Psoas muscle (tissue), 8 donors: Measurements from ENCODE around the gene NOL12. TPM values are rescaled to one million over a fixed set of nuclear protein-coding genes. Genes with fewer than 3 reads are reported as not detected.

ENCODE experiments used
- ATAC-seq, 4 donors: fragments of 200-7000 bp; cut with Tn5 transposase; one replicate each; pipeline ENCODE4 v1.9.1; 2020; ENCODE audit warnings: moderate library complexity in 3 of 4, mild to moderate bottlenecking in 2 of 4
- DNase-seq, 2 donors: peaks; one replicate each; pipeline ENCODE4 v3.0.0-alpha.2; 2020
- H3K27ac ChIP-seq: fragments of 200-600 bp; one replicate; pipeline ENCODE4 v1.8.0; 2022
- H3K27me3 ChIP-seq, 3 donors: fragments of 200-600 bp in 1 of 3; one replicate each; pipeline versions ENCODE4 v1.6.1 to v1.8.0; 2013 to 2022; ENCODE audit warnings: low read length in 2 of 3, mild to moderate bottlenecking in 2 of 3, moderate library complexity in 1 of 3; ENCODE audit not compliant: insufficient read depth in 3 of 3
- H3K36me3 ChIP-seq, 2 donors: fragments of 200-600 bp in 1 of 2; one replicate each; pipeline versions ENCODE4 v1.6.1 to v1.8.0; 2013 to 2022; ENCODE audit warnings: low read depth in 1 of 2, mild to moderate bottlenecking in 1 of 2, moderate library complexity in 1 of 2; ENCODE audit not compliant: insufficient read depth in 1 of 2
- H3K4me1 ChIP-seq: fragments of 200-600 bp; one replicate; pipeline ENCODE4 v1.8.0; 2022
- H3K4me3 ChIP-seq: fragments of 200-600 bp; one replicate; pipeline ENCODE4 v1.8.0; 2022; ENCODE audit warnings: mild to moderate bottlenecking
- H3K9me3 ChIP-seq: fragments of 200-600 bp; one replicate; pipeline ENCODE4 v1.8.0; 2022
- WGBS, 3 donors: extraction: QIAGEN DNeasy Blood & Tissue Kit; methylation state at CpG; one replicate each; pipeline versions ENCODE4 v1.1.6 to v1.1.7; 2013; 5-methylcytosine and 5-hydroxymethylcytosine counted together
- intact Hi-C, 2 donors: fragments of 100-400 bp; cut with DNase I; formaldehyde crosslinking; loops; one replicate each; pipeline versions ENCODE4 v1.11.0 to v1.14.2; 2022
- polyA plus RNA-seq, 3 donors: library from polyadenylated mRNA; stranded (reverse); fragments of 200-250 nt; gene quantifications; one replicate each; pipeline ENCODE4 v1.2.3, GENCODE V29; 2013
- total RNA-seq, 4 donors: library from RNA; stranded (reverse); fragmentation: NEBNext Ultra II Directional in 2 of 4; extraction: Animal tissue kit (Norgen Biotek cat#: 25700) in 2 of 4; gene quantifications; one replicate each; pipeline versions ENCODE4 v1.2.1 to v1.2.4, GENCODE V29; 2021 to 2023
- TF ChIP-seq, protein P1 (sequence below): fragments of 200-600 bp; IDR thresholded peaks from one replicate; pipeline ENCODE4 v1.8.0; 2022; ENCODE audit warnings: antibody characterized with exemption
- donor health status: healthy with polysubstance abuse.
- donor health status: DM: no; HTN: no; CAD: no; lungs with moderate emphysema.
- donor health status: Bipolar disorder and iron deficiency.
- donor health status: healthy.
- donor health status: DM: yes; HTN: yes; CAD: no.
- donor health status: DM: no; HTN: no; CAD: no.
- donor health status: DM: no; HTN: no; CAD: no.
- donor health status: DM: yes; HTN: yes; CAD: no.

The NOL12 gene
- total and polyA plus RNA-seq, 7 donors: 11.9 to 43.4 (median 15.4) TPM

DNA sequence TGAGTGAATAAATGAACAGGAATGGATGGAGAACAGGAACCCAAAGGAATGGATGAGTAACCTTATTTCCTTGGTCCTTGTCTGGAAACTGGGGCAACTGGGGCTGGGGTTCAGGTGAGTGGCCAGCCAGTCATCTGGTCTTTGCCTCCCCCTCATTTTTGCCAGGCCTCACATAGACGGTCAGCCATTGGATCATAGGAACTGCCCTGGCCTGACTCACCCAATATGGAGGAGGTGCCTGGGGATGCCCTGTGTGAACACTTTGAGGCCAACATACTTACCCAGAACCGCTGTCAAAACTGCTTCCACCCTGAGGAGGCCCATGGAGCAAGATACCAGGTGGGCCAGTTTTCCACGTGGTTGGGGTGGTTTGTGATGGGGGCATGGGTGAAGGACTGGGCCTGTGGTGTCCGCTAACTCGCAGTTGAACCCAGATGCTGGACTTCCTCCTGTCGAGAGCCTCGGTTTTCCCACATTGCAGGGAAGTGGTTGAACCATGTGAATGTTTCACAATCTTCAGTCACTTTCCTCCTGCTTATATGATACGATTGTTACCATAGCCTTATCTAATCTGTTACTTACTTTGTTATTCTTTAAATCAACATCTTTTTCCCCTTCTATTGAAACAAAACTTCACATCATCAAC is 15.1 kb downstream of the NOL12 start:
- 77 to 86% (median 77%) methylated on average over 8 of the region's 8 CpGs for WGBS, 3 donors
- Histone ChIP-seq H3K27ac (no peak overlapping the region), H3K27me3 (no peaks in the 10 kb centered on the region), H3K4me3 (no peak overlapping the region), H3K36me3 (no peaks in the 10 kb centered on the region), H3K9me3 (no peaks in the 10 kb centered on the region), H3K4me1 (peaks cover 2% of the 10 kb centered on the region)
- ATAC-seq (no peak), DNase-seq (no peak)
- intact Hi-C loops: no loop called here
- TF ChIP-seq, protein P1, sequence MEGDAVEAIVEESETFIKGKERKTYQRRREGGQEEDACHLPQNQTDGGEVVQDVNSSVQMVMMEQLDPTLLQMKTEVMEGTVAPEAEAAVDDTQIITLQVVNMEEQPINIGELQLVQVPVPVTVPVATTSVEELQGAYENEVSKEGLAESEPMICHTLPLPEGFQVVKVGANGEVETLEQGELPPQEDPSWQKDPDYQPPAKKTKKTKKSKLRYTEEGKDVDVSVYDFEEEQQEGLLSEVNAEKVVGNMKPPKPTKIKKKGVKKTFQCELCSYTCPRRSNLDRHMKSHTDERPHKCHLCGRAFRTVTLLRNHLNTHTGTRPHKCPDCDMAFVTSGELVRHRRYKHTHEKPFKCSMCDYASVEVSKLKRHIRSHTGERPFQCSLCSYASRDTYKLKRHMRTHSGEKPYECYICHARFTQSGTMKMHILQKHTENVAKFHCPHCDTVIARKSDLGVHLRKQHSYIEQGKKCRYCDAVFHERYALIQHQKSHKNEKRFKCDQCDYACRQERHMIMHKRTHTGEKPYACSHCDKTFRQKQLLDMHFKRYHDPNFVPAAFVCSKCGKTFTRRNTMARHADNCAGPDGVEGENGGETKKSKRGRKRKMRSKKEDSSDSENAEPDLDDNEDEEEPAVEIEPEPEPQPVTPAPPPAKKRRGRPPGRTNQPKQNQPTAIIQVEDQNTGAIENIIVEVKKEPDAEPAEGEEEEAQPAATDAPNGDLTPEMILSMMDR: no peak

DNA sequence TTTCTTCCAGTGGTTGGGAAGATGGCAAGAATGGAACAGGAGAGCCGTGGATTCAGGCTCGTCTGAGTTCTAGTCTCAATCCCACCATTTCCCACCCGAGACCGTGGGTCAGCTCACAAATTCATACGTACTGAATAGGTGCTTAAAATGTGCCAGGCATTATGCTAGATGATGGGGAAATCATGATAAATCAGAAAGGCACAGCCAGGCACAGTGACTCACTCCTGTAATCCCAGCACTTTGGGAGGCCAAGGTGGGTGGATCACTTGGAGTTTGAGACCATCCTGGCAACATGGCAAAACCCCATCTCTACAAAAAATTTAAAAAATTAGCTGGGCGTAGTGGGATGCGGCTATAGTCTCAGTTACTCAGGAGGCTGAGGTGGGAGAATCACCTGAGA is 17.8 kb downstream of the NOL12 start:
- no peaks in the 10 kb centered on the region for H3K9me3 ChIP-seq
- intact Hi-C loops: no loop called here
- no peaks in the 10 kb centered on the region for H3K27me3 ChIP-seq
- TF ChIP-seq, protein P1: no peak
- no peak overlapping the region for H3K4me3 ChIP-seq
- no peak overlapping the region for H3K27ac ChIP-seq
- no peaks in the 10 kb centered on the region for H3K36me3 ChIP-seq
- DNase-seq: no peak
- 78 to 89% (median 80%) methylated on average over 7 of the region's 7 CpGs for WGBS, 3 donors
- ATAC-seq: no peak
- no peaks in the 10 kb centered on the region for H3K4me1 ChIP-seq

DNA sequence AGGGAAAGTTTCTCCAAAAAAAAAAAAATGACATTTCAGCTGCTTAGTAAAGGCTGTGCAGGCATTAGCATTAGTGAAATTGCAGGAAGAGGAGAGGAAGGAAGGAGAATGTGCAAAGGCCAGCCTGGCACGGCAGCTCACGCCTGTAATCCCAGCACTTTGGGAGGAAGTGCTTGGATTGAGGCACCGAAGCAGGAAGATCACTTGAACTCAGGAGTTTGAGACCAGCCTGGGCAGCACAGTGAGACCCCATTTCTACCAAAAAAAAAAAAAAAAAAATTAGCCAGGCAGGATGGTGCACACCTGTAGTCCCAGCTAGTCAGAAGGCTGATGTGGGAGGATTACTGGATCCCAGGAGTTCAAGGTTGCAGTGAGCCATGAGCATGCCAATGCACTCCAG is 18.5 kb downstream of the NOL12 start:
- WGBS, 3 donors: 65 to 82% (median 82%) methylated on average over 3 of the region's 3 CpGs
- intact Hi-C loops: no loop called here
- no peak overlapping the region for H3K4me3 ChIP-seq
- TF ChIP-seq, protein P1: no peak
- no peaks in the 10 kb centered on the region for H3K9me3 ChIP-seq
- ATAC-seq (no peak), DNase-seq (no peak)
- no peak overlapping the region for H3K27ac ChIP-seq
- H3K4me1 ChIP-seq: no peaks in the 10 kb centered on the region
- no peaks in the 10 kb centered on the region for H3K27me3 ChIP-seq
- no peaks in the 10 kb centered on the region for H3K36me3 ChIP-seq

DNA sequence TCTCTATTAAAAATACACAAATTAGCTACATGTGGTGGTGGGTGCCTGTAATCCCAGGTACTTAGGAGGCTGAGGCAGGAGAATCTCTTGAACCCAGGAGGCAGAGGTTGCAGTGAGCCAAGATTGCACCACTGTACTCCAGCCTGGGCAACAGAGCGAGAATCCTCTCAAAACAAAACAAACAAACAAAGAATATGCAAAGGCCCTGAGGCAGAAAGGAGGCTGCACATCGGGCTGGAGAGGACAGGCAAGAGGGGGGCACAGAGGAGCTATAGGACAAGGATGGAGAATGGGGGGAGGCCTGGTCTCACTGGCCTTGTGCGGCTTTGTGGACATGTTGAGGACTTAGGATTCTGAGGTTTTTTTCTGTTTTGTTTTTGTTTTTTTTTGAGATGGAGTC is 19.1 kb downstream of the NOL12 start:
- H3K27me3 ChIP-seq: no peaks in the 10 kb centered on the region
- no peak overlapping the region for H3K27ac ChIP-seq
- no peaks in the 10 kb centered on the region for H3K9me3 ChIP-seq
- DNase-seq (no peak), ATAC-seq (no peak)
- no peaks in the 10 kb centered on the region for H3K36me3 ChIP-seq
- TF ChIP-seq, protein P1: no peak
- H3K4me3 ChIP-seq: no peak overlapping the region
- intact Hi-C loops: no loop called here
- 91 to 97% (median 96%) methylated on average over 3 of the region's 3 CpGs for WGBS, 3 donors
- no peaks in the 10 kb centered on the region for H3K4me1 ChIP-seq
